GM18508 (cell line): Measurements from ENCODE around the gene U2AF2.

Experiments
- ATAC-seq: cut with Tn5 transposase; IDR thresholded peaks from one replicate; pipeline ENCODE4 v1.9.1; 2021; ENCODE audit warnings: moderate number of reproducible peaks; ENCODE audit not compliant: insufficient read depth, unreplicated experiment

The U2AF2 gene

GRCh38 chr19:55642153-55643002 lies 12.5 kb upstream of the U2AF2 start:
- no peak for ATAC-seq

DNA sequence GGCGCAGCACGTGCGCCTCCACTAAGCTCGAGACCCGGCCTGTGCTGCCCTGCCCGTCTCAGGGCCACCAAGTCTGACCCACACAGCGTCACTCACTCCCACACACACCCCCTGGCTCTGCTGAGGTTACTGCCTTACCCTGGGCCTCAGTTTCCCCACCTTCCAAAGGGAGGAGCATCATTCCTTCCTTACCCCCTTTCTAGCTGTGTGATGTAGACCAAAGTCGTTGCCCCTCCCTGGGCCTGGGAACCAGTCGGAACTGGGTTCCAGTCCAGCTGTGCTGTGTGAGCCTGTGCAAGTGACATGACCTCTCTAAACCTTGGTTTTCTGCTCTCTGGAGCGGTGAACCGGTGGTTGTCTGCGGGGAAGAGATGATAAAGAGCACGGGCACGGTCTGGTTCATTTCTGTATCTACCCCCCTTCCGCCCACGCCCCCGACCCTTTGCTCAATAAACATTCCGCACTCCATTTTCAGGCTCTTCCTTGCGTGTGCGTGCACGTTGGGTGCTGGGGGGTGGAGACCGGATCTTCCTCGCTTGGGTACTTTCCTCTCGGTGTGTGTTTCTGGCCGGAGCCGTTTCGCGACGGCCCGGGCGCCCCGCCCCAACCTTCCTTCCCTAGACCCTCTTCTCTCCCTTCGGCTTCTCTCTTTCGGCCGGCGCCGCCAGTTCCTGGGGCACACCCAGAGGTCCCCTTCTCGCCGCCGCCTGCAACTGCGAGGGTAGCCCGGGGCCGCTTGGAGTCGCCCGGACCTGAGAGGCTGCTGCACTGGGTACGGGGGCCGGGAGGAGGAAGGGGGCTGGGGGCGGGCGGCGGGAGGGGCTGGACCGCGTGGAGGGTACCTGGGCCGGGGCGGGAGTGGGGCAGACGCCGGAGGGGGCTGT lies 11.6 kb upstream of the U2AF2 start, which contains the start of gene ZNF581:
TSS of gene ZNF581 (plus strand) at position 647 of the 884 bp plus-strand sequence. CDS start 923 bp downstream, outside the sequence.
- ATAC-seq = peak; percentile 38

DNA sequence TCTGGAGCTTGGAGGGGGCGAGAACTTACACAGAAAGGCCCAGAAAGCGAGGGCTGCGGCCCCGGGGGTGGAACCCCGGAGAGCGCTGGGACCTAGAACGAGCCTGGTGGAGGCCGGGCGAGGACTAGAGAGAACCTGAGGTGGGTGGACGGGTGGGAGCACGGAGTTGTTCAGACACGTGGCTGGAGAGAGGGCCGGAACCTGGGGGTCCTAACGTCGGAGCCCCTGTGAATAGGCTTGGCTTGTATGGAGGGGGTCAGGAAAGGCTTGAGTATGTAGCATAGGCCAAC lies 11.0 kb upstream of the U2AF2 start:
- ATAC-seq = no peak

GRCh38 chr19:55644191-55644833 lies 10.5 kb upstream of the U2AF2 start:
- no peak for ATAC-seq

- ATAC-seq = no peak
These were observed 9.9 kb upstream of the U2AF2 start for GRCh38 chr19:55644842-55645511.

GRCh38 chr19:55645512-55645881 lies 9.3 kb upstream of the U2AF2 start:
- ATAC-seq = no peak

GRCh38 chr19:55646889-55647731 lies 7.7 kb upstream of the U2AF2 start:
- ATAC-seq = no peak

- no peak for ATAC-seq
These were observed 6.9 kb upstream of the U2AF2 start, which contains the start of gene CCDC106 for GRCh38 chr19:55647732-55648584. Gene CCDC106, plus strand, starts transcription at chr19:55648212. Its CDS starts 835 bp downstream, at chr19:55649047.

GRCh38 chr19:55648585-55649267 lies 6.1 kb upstream of the U2AF2 start:
- ATAC-seq = no peak

DNA sequence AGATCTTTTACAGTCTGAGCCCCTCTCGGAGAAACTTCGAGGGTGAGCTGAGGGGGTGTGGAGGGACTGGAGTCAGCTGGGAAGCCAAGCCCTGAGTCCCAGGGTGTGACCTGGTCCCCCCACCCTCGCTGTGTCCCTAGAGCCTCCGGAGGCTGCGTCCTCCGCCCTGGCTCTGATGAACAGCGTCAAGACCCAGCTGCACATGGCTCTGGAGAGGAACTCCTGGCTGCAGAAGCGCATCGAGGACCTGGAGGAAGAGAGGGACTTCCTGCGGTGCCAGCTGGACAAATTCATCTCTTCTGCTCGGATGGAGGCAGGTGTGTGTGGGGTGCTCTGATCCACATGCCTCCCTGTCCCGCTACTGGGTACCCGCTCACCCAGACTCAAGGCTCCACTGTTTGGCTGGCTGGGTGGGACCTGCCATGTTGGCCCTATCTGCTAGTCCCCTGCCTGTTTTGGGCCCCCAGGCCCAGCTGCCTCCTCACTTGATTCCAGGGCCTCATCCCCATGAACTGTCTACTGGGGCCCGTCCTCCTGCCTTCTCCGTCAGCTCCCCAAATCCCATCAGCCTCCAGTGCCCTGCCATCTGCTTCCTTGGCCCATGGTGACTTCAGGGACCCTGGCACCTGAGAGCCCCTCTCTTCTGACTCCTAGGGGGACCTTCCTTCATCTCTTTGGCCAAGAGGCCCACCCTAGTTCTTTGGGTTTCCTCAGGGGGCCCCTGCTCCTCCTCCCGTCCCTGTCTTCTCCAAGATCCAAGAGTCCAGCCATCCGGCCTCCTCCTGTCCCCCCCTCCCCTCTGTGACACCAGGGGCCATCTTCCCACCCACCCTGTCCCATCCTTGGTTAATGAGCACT lies 5.3 kb upstream of the U2AF2 start:
- ATAC-seq = no peak

GRCh38 chr19:55650126-55650557 lies 4.7 kb upstream of the U2AF2 start:
- ATAC-seq = no peak

- no peak for ATAC-seq
These were observed 4.1 kb upstream of the U2AF2 start for GRCh38 chr19:55650602-55651230.

- ATAC-seq = no peak
These were observed 3.6 kb upstream of the U2AF2 start for GRCh38 chr19:55651236-55651635.

DNA sequence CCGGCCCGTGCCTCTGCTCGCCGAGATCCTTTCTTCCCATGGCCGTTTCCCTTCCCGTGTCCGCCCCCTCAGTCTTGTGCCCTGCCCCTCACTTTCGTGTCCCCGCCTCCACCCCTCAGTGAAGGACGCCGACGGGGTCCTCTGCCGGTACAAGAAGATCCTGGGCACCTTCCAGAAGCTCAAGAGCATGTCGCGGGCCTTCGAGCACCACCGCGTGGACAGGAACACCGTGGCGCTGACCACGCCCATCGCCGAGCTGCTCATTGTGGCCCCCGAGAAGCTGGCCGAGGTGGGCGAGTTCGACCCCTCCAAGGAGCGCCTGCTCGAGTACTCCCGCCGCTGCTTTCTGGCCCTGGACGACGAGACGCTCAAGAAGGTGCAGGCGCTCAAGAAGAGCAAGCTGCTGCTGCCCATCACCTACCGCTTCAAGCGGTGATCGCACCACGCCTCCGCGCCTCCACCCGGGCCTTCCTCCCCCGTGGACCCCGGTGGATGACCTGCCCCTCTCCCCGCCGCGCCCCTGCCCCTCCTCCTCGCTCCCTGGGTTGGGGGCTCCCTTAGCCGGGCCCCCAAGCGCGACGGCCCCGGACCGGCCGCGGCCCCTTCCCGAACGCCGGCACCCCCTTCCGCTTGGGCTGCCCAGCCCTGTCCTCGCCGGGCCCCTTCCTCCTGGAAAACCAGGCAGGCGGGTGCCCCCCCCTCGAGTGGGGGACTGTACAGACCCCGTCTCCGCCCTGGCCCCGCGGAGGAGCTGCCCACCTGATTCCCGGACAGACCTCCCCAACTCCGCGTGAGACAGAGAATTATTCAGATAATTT lies 2.3 kb upstream of the U2AF2 start:
- no peak for ATAC-seq

- peak; percentile 35 for ATAC-seq
These were observed 1.0 kb upstream of the U2AF2 start for GRCh38 chr19:55653651-55654322.
